ENCODE data around the gene HDLBP.

DNA sequence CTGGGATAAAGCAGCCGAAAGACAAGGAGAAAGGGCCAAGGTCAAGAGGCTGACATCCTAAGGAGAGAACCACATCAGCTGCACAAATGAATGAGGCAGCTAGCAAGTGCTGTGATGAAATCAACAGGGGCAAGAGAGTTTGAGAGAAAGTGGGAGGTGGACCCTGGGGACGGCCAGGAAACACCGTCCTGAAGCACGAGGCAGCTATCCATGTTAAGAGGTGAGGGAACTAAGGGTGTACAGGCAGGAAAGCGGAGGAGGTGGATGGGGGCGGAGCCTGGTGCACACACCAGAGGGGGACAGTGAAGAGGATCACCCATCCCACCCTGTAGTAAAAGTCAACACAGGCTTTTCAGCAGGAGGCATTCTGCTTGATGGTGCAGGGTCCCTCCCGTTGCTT is 52.4 kb downstream of the HDLBP start:
- TF ChIP-seq, protein P1, sequence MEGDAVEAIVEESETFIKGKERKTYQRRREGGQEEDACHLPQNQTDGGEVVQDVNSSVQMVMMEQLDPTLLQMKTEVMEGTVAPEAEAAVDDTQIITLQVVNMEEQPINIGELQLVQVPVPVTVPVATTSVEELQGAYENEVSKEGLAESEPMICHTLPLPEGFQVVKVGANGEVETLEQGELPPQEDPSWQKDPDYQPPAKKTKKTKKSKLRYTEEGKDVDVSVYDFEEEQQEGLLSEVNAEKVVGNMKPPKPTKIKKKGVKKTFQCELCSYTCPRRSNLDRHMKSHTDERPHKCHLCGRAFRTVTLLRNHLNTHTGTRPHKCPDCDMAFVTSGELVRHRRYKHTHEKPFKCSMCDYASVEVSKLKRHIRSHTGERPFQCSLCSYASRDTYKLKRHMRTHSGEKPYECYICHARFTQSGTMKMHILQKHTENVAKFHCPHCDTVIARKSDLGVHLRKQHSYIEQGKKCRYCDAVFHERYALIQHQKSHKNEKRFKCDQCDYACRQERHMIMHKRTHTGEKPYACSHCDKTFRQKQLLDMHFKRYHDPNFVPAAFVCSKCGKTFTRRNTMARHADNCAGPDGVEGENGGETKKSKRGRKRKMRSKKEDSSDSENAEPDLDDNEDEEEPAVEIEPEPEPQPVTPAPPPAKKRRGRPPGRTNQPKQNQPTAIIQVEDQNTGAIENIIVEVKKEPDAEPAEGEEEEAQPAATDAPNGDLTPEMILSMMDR (IDR thresholded peaks at IDR 0.05), result no peak
- TF ChIP-seq POLR2A (IDR thresholded peaks at IDR 0.05), result no peak
